ENCODE results near the gene PLET1. TPM values are rescaled to one million over a fixed set of nuclear protein-coding genes. Genes with fewer than 3 reads are reported as not detected.

Gene PLET1
- total RNA-seq, 1 donor from 2014 or later, result not detected

DNA sequence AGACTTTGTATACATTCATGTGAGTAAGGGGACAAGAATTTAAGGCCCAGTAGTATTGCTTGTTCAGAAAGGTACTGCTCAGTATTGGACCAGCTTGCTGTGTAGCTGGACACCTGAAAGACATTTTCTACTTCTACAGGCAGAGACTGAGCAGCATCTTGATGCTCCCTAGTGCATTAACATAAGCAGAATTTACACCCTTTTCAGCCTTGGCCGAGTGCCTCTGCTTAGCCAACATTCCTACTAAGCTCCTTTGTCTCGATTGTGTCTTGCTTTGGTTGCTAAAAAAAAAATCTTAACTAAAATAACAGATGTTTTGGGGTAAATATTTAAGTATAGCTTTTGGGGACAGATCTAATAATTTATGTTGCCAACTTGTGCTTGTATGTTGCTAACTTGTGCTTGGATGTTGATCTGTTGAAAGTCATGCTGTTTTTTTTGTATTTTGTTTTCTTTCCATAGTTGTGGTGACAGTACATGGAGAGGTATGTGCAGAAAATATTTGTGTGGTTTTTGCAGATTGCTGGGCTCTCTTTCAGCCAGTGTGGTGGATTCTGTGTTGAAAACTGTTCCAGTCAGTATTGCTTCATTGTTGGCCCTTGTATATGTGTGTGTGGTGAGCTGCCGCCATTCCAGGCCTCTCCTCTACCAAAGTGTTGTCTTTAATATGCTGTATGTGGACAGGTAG is 30.8 kb downstream of the PLET1 start:
- DNase-seq (no peak), ATAC-seq (no peak)
- Histone ChIP-seq H3K27me3 (ENCODE audit: low read depth) (no peaks in the 10 kb centered on the region), H3K27ac (no peak overlapping the region), H3K4me3 (no peak overlapping the region), H3K4me1 (peaks cover 11% of the 10 kb centered on the region), H3K9me3 (no peaks in the 10 kb centered on the region), H3K36me3 (peaks cover 56% of the 10 kb centered on the region)
- intact Hi-C loops (cut with DNase I), result no loop called here
- TF ChIP-seq, protein P1, sequence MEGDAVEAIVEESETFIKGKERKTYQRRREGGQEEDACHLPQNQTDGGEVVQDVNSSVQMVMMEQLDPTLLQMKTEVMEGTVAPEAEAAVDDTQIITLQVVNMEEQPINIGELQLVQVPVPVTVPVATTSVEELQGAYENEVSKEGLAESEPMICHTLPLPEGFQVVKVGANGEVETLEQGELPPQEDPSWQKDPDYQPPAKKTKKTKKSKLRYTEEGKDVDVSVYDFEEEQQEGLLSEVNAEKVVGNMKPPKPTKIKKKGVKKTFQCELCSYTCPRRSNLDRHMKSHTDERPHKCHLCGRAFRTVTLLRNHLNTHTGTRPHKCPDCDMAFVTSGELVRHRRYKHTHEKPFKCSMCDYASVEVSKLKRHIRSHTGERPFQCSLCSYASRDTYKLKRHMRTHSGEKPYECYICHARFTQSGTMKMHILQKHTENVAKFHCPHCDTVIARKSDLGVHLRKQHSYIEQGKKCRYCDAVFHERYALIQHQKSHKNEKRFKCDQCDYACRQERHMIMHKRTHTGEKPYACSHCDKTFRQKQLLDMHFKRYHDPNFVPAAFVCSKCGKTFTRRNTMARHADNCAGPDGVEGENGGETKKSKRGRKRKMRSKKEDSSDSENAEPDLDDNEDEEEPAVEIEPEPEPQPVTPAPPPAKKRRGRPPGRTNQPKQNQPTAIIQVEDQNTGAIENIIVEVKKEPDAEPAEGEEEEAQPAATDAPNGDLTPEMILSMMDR (IDR thresholded peaks at IDR 0.05), result no peak

DNA sequence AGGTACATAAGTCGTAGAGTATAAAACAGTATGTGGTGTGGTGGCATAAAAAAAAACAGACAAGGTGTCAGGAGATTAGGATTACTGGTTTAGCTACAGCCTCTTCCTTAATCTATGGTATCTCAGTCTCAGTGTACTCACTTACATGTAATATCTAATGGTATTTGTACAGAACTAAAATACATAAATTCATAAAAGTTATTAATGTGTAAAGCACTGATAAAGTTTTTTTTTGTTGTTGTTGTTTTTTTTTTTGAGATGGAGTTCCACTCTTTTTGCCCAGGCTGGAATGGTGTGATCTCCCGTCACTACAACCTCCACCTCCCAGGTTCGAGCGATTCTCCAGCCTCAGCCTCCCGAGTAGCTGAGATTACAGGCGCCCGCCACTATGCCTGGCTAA is 31.5 kb downstream of the PLET1 start:
- no peak for DNase-seq
- Histone ChIP-seq H3K4me1 (peaks cover 11% of the 10 kb centered on the region), H3K4me3 (no peak overlapping the region), H3K27ac (no peak overlapping the region), H3K9me3 (no peaks in the 10 kb centered on the region), H3K36me3 (peaks cover 49% of the 10 kb centered on the region), H3K27me3 (ENCODE audit: low read depth) (no peaks in the 10 kb centered on the region)
- TF ChIP-seq, protein P1 (IDR thresholded peaks at IDR 0.05), result no peak
- intact Hi-C loops (cut with DNase I), result no loop called here
- ATAC-seq, result no peak

DNA sequence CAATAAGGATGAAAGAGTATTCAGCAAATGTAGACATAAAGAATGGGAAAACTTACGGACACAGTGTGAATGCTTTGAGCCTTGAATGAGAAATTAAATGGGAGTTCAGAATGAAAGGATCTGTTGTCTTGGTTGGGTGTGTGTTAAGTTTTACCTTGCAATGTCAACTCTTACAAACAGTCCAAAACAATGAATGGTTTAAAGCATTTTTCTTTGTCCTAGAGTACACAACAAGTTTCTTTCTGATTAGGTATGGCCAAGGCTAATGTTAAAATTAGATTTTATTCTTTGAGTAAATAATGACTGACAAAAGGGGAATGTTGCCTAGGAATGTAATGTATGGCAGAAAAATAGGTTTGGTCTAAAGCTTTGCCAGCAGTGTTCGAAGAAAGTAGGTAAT is 32.0 kb downstream of the PLET1 start:
- ATAC-seq, result no peak
- no peak overlapping the region for H3K27ac ChIP-seq
- H3K4me1 ChIP-seq, result peaks cover 11% of the 10 kb centered on the region
- H3K27me3 ChIP-seq (ENCODE audit: low read depth), result no peaks in the 10 kb centered on the region
- no peak for DNase-seq
- H3K4me3 ChIP-seq, result no peak overlapping the region
- TF ChIP-seq, protein P1 (IDR thresholded peaks at IDR 0.05), result no peak
- H3K9me3 ChIP-seq, result no peaks in the 10 kb centered on the region
- H3K36me3 ChIP-seq, result peaks cover 44% of the 10 kb centered on the region
- intact Hi-C loops (cut with DNase I), result no loop called here

DNA sequence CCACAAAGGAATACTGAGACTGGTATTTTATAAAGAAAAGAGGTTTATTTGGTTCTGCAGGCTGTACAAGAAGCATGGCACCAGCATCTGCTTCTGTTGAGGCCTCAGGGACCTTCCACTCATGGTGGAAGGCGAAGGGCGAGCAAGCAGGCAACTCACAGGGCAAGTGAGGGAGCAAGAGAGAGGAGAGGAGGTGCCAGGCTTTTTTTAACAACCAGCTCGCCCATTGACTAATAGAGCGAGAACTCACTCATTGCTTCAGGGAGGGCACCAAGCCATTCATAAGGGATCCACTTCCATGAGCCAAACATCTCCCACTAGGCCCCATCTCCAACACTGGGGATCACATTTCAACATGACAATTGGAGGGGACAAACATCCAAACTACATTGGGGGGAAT is 33.2 kb downstream of the PLET1 start:
- intact Hi-C loops (cut with DNase I), result no loop called here
- H3K27me3 ChIP-seq (ENCODE audit: low read depth), result no peaks in the 10 kb centered on the region
- no peak for DNase-seq
- TF ChIP-seq, protein P1 (IDR thresholded peaks at IDR 0.05), result no peak
- ATAC-seq, result no peak
- H3K27ac ChIP-seq, result peak overlapping the region; percentile 99
- peak overlapping the region; percentile 69 for H3K4me3 ChIP-seq
- H3K9me3 ChIP-seq, result no peaks in the 10 kb centered on the region
- peaks cover 33% of the 10 kb centered on the region for H3K36me3 ChIP-seq
- H3K4me1 ChIP-seq, result peaks cover 11% of the 10 kb centered on the region

DNA sequence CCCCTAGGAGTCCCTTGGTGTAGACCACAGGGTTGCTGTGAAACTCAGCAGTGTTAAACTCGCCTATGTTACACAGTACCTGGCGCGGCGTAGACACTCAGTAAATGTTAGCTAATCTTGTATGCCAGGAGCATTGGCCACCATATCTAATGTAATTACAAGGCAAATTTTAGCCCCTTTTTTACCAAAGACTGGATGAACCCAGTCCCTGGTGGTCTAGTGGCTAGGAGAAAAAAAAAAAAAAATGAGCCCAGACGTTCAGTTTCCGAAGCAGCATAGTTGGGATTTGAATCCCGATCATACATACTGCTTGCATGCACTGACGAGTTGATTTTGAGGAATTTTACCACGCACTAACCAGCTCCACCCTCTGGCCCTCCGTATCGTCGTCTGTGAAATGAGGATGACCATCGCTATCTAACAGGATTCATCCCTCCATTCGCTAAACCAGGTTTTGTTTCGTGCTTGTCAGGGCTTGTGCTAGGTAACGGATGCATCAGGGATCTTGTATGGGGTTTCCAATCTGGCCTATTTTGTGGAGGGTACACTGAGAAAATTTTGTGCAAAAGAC is 33.7 kb downstream of the PLET1 start:
- no peaks in the 10 kb centered on the region for H3K9me3 ChIP-seq
- H3K36me3 ChIP-seq, result peaks cover 30% of the 10 kb centered on the region
- intact Hi-C loops (cut with DNase I), result no loop called here
- H3K27me3 ChIP-seq (ENCODE audit: low read depth), result no peaks in the 10 kb centered on the region
- DNase-seq (no peak), ATAC-seq (peak; percentile 69 to 72)
- H3K4me3 ChIP-seq, result peak overlapping the region; percentile 69
- H3K27ac ChIP-seq, result peak overlapping the region; percentile 99
- H3K4me1 ChIP-seq, result peaks cover 11% of the 10 kb centered on the region
- TF ChIP-seq, protein P1 (IDR thresholded peaks at IDR 0.05), result no peak
